Globus pallidus (tissue), 1 donor: ENCODE results near the gene PDGFC.

Experiments used
- DNase-seq: peaks from one replicate; pipeline ENCODE4 v3.0.0-alpha.2; 2015; ENCODE audit warnings: low spot score

Gene PDGFC

GRCh38 chr4:156746111-156746510 is 225.5 kb downstream of the PDGFC start:
- no peak for DNase-seq

- no peak for DNase-seq
Measured at GRCh38 chr4:156738766-156739165, 232.8 kb downstream of the PDGFC start.

- no peak for DNase-seq
Measured at GRCh38 chr4:156734965-156735895, 236.4 kb downstream of the PDGFC start.

- no peak for DNase-seq
Measured at GRCh38 chr4:156733582-156733981, 238.0 kb downstream of the PDGFC start.

- DNase-seq: no peak
Measured at GRCh38 chr4:156732634-156733033, 239.0 kb downstream of the PDGFC start.

GRCh38 chr4:156729416-156729815 is 242.2 kb downstream of the PDGFC start:
- no peak for DNase-seq

- DNase-seq: no peak
Measured at GRCh38 chr4:156725257-156725656, 246.3 kb downstream of the PDGFC start.

GRCh38 chr4:156723951-156724668 is 247.5 kb downstream of the PDGFC start:
- DNase-seq: no peak

- no peak for DNase-seq
Measured at GRCh38 chr4:156718226-156718625, 253.4 kb downstream of the PDGFC start.

- DNase-seq: no peak
Measured at GRCh38 chr4:156711193-156711590, 260.4 kb downstream of the PDGFC start.
